NCI-H446 (cell line): ENCODE data around the gene BTD.

Experiments used
- DNase-seq, 2 experiments: peaks; one replicate each; lab custom pipeline; 2025; lab: John Stamatoyannopoulos, UW

BTD gene

DNA sequence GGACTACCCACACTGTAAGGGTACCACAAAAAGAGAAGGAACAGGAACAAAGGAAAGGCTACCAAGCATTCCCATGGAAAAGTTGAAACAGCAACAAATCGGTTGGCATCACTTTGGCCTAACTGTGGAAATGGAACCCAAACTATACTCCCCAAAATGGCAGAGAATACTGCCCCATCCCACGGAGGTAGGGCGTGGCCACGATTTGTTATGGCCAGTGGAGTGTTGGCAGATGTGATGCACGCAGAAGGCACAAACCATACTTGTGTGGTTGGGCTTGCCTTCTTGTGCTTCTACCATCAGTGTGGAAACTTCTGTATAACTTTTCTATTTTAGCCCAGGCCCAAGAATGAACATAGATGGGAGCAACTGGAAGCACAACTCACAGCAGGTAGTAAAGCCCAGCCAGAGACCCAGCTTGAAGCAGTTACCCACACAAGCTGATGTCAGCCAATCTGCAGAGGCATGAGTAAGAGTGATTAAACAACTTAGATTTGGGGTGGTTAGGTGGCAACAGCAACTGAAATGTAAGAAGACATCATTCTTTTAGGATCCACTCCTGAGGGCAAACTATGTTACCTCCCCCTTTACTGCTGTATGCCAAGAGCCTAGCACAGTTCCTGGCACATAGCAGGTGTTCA is 64.1 kb downstream of the BTD start:
- DNase-seq: no peak

GRCh38 chr3:15666277-15666676 is 64.7 kb downstream of the BTD start:
- DNase-seq: no peak

DNA sequence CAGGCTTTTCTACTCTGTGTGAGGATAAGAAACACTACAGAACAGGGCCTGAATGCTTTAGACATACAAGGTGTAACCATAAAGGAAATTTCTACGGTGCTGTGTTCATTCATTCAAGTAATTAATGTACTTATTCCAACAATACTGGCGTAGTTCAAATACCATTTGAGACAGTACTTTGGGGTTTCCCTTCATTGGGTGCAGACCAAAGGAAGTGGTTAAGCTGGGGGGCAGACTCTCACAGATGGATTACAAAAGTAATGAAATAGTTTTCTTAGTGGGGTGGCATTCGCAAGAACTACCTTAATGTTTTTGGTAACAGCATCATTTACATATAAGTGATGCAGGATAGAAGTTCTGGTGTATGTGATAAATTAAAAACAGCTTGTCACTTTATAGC is 65.9 kb downstream of the BTD start:
- DNase-seq: no peak

DNA sequence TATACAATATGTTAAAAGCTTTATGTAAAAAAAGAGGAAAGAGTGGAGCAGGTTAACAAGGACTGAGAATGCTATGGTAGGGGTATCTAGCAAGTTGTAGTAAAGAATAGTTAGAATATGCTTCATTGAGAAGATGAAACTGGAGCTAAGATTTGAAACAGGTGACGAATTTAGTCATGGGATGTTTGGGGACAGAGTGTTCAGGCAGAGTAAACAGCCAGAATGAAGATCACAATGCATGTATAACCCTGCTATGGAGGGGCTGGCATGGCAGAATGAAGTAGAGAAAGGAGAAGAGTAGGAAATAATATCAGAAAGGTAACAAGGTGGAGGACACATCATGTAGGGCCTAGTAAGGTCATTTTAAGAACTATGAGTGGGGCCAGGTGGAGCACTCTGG is 72.0 kb downstream of the BTD start:
- DNase-seq: no peak

DNA sequence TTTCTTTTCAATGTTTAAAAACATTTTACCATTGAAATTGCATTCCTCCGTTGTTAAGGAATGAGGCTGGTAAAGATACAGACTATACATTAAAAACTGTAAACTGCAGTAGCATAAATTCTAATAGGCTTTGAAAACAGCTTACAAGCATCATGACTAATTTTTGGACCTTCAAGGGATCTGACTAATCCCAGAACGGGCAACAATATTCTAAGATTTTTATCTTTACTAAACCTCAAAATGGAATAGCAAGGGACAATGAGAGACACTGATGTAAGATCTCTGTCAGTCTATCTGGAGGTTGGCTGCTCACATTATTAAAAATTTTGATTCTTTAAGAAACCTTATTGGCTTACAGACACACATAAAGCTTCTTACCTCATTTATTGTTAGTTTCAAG is 74.7 kb downstream of the BTD start:
- DNase-seq: no peak

DNA sequence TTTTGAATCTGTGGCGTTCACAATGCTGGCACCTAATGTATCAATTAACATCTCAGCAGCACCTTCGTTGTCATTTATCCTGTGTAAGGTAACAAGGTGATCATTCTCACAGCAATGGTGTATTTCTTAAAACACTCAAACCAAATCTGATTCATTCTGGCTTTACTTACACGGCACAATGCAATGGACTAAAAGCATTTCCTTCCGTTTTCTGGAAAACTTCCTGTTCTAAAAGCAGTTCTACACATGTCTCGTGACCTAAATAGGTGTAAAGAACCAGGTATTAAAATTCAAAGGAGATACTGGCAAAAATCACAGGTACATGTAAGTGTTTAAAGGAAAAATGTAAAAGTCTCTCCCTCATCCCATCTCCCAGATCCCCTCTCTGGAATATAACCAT is 77.8 kb downstream of the BTD start:
- no peak for DNase-seq

DNA sequence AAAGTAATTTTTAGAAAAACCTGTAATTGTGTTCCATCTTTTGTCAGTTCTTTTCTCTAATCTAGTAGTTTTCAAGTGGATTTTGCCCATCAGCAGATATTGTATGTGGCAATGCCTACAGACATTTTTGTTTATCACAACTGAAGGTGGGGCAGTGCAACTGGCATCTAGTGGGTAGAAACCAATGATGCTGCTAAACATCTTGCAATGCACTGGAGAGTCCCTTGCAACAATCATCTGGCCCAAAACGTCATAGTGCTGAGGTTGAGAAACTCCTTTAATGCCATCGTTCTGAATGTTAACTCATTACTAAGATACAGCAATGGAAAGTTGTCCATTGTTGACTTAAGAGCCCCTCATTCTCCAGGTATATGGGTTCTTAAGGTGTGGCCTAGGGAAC is 80.1 kb downstream of the BTD start:
- no peak for DNase-seq

DNA sequence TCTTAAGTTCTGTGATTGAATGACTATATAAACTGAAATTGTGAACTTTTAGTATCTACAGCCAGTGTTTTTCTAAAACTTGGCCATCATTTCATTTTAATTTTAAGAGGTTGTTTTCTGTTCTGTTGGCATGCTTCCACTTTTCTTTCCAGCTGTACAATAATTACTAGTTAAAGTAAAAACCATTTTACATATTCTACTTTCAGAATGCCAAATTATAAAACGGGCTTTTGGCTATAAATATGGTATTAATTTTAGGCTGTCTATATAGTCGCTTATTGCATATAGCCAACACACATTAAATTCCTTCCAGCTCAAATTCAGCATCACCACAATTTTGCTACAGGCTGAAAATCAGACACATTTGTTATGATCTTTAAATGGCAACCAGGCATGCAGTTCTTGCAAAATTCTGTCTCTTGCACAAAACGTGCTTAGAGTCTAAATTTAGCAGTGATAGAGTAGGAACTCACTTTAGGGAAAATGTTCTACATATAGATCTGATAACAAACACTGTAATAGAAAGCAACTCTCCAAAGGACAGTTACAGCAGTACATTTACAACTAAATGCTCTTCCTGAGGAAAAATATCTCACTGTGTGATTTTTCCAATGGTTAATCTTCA is 81.1 kb downstream of the BTD start:
- DNase-seq: no peak

DNA sequence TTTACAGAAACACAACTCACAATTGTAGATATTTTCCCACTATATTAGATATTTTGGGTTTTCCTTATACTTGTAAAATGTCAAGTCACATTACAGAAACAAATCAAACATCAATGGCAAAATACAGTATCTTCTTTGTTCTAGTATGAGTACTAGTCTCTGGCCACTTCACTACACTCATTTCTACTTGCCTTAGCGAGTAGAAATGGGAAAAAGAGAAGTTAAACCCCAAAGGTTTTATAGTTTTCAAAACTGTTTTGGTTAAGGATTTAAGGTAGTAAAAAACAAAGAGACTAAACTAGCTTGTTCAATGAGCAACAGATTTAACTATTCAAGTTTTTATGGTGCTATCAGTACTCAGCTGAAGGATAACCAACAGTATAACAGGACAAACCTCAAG is 81.7 kb downstream of the BTD start:
- no peak for DNase-seq

DNA sequence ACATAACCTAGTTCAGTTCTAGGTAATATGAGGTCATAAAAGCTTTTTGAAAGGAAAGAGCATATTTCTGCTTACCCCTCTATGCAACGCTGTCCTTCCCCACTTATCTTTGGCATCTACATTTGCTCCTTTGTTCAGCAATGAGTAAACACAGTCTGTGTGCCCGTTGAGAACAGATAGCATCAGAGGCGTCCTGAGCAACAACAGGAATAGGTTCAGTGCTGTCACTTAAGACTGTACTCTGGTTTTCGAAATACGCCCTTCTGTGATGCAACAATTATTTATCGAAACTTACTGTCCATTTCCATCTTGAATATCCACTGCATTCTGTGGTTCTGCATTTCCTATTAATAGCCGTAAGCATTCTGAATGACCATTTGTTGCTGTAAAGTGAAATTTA is 84.4 kb downstream of the BTD start:
- DNase-seq: no peak

GRCh38 chr3:15690230-15690629 is 88.7 kb downstream of the BTD start:
- no peak for DNase-seq

GRCh38 chr3:15690748-15691147 is 89.2 kb downstream of the BTD start:
- DNase-seq: no peak

DNA sequence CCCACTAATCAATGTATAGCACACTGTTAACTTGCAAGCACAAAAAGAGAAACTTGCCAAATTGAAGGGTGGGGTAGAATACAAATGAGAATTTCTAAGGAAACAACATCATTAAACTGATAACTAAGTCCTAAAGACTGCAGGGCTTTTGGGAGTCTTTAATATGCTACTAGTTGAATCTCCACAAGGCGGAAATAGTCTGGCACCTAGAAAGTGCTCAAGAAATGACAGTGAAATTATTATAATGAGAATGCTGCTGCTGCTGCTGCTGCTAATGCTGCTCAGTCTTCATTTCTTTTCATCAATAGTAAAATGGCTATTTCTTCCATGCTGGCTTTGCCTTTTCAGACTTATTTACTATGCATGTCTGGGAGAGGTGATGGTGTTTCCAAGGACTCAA is 91.8 kb downstream of the BTD start:
- DNase-seq: no peak

GRCh38 chr3:15694628-15695027 is 93.1 kb downstream of the BTD start:
- DNase-seq: no peak
